SK-N-SH treated with all-trans-retinoic acid at 6 μM for 48 hours (cell line): ENCODE data around the gene PRR13.

Experiments
- ATAC-seq: fragments of 200-7000 bp; cut with Tn5 transposase; 3 replicates; pipeline ENCODE4 v1.9.1; 2020; ENCODE audit warnings: mild to moderate bottlenecking, moderate library complexity
- ARNTL ChIP-seq: fragments of 450-650 bp; formaldehyde crosslinking; IDR thresholded peaks from 2 replicates; pipeline ENCODE4 v1.5.0; 2020; ENCODE audit warnings: low read depth, mild to moderate bottlenecking, moderate library complexity, borderline replicate concordance
- CSDC2 ChIP-seq: fragments of 250-450 bp; sonication (Bioruptor Pico); IDR thresholded peaks from 2 replicates; pipeline ENCODE4 v1.5.0; 2020; ENCODE audit warnings: mild to moderate bottlenecking, moderate library complexity
- ESRRG ChIP-seq: fragments of 250-450 bp; sonication (Bioruptor Pico); IDR thresholded peaks from 2 replicates; pipeline ENCODE4 v1.6.1; 2021; ENCODE audit warnings: mild to moderate bottlenecking
- GLIS3 ChIP-seq: fragments of 250-450 bp; sonication (Bioruptor Pico); IDR thresholded peaks from 2 replicates; pipeline ENCODE4 v1.5.0; 2020; ENCODE audit warnings: mild to moderate bottlenecking, moderate library complexity
- ISL1 ChIP-seq: fragments of 250-450 bp; sonication (Bioruptor Pico); IDR thresholded peaks from 2 replicates; pipeline ENCODE4 v2.1.2; 2022; ENCODE audit warnings: mild to moderate bottlenecking, moderate library complexity
- PATZ1 ChIP-seq: fragments of 250-450 bp; sonication (Bioruptor Pico); IDR thresholded peaks from 2 replicates; pipeline ENCODE4 v1.8.0; 2020; ENCODE audit warnings: mild to moderate bottlenecking, moderate library complexity, borderline replicate concordance
- PPARA ChIP-seq: fragments of 250-450 bp; sonication (Bioruptor Pico); IDR thresholded peaks from 2 replicates; pipeline ENCODE4 v1.5.0; 2020; ENCODE audit warnings: mild to moderate bottlenecking, borderline replicate concordance
- RARB ChIP-seq: fragments of 250-450 bp; sonication (Bioruptor Pico); IDR thresholded peaks from 2 replicates; pipeline ENCODE4 v1.8.0; 2021; ENCODE audit warnings: mild to moderate bottlenecking, moderate library complexity
- SNAI2 ChIP-seq: fragments of 250-450 bp; sonication (Bioruptor Pico); IDR thresholded peaks from 2 replicates; pipeline ENCODE4 v1.5.0; 2020; ENCODE audit warnings: mild to moderate bottlenecking, moderate library complexity
- TCF4 ChIP-seq: fragments of 250-450 bp; sonication (Bioruptor Pico); IDR thresholded peaks from 2 replicates; pipeline ENCODE4 v1.8.0; 2021; ENCODE audit warnings: mild to moderate bottlenecking, moderate library complexity, borderline replicate concordance
- TOX ChIP-seq: fragments of 250-450 bp; sonication (Bioruptor Pico); IDR thresholded peaks from 2 replicates; pipeline ENCODE4 v1.8.0; 2021; ENCODE audit warnings: mild to moderate bottlenecking, moderate library complexity, borderline replicate concordance
- ZFP3 ChIP-seq: fragments of 250-450 bp; sonication (Bioruptor Pico); IDR thresholded peaks from 2 replicates; pipeline ENCODE4 v1.5.0; 2020; ENCODE audit warnings: mild to moderate bottlenecking, moderate library complexity
- ZFP30 ChIP-seq: fragments of 450-650 bp; formaldehyde crosslinking; IDR thresholded peaks from 2 replicates; pipeline ENCODE4 v1.5.0; 2022; ENCODE audit warnings: mild to moderate bottlenecking, moderate library complexity
- ZNF565 ChIP-seq: fragments of 450-650 bp; formaldehyde crosslinking; conservative IDR thresholded peaks from 2 replicates; pipeline ENCODE4 v1.5.0; 2020; ENCODE audit warnings: low read depth, mild to moderate bottlenecking, moderate library complexity
- ZNF70 ChIP-seq: fragments of 450-650 bp; formaldehyde crosslinking; IDR thresholded peaks from 2 replicates; pipeline ENCODE4 v1.5.0; 2020; ENCODE audit warnings: mild to moderate bottlenecking, moderate library complexity
- ZNF8 ChIP-seq: fragments of 450-650 bp; formaldehyde crosslinking; IDR thresholded peaks from 2 replicates; pipeline ENCODE4 v1.5.0; 2020; ENCODE audit warnings: mild to moderate bottlenecking, moderate library complexity
- TF ChIP-seq, protein P1 (sequence below): fragments of 250-450 bp; sonication (Bioruptor Pico); IDR thresholded peaks from 2 replicates; pipeline ENCODE4 v1.5.1; 2021; ENCODE audit warnings: mild to moderate bottlenecking, moderate library complexity
- TF ChIP-seq, protein P2 (sequence below): fragments of 250-450 bp; sonication (Bioruptor Pico); IDR thresholded peaks from 2 replicates; pipeline ENCODE4 v1.5.0; 2020; ENCODE audit warnings: mild to moderate bottlenecking, moderate library complexity
- TF ChIP-seq, protein P3 (sequence below): fragments of 250-450 bp; sonication (Bioruptor Pico); IDR thresholded peaks from 2 replicates; pipeline ENCODE4 v1.5.1; 2020; ENCODE audit warnings: low read depth, mild to moderate bottlenecking, moderate library complexity
- TF ChIP-seq, protein P4 (sequence below): fragments of 250-450 bp; sonication (Bioruptor Pico); IDR thresholded peaks from 2 replicates; pipeline ENCODE4 v1.8.0; 2021; ENCODE audit warnings: low read depth, mild to moderate bottlenecking, moderate library complexity, borderline replicate concordance

Gene PRR13

GRCh38 chr12:53464685-53465418 lies 23.3 kb downstream of the PRR13 start:
- TF ChIP-seq ZNF70 (CRISPR knock-in tag) (no peak), PATZ1 (CRISPR knock-in tag) (no peak), ZFP3 (CRISPR knock-in tag) (no peak), SNAI2 (no peak), ISL1 (CRISPR knock-in tag) (no peak), PPARA (no peak), ESRRG (CRISPR knock-in tag) (no peak)
- TF ChIP-seq, protein P1, sequence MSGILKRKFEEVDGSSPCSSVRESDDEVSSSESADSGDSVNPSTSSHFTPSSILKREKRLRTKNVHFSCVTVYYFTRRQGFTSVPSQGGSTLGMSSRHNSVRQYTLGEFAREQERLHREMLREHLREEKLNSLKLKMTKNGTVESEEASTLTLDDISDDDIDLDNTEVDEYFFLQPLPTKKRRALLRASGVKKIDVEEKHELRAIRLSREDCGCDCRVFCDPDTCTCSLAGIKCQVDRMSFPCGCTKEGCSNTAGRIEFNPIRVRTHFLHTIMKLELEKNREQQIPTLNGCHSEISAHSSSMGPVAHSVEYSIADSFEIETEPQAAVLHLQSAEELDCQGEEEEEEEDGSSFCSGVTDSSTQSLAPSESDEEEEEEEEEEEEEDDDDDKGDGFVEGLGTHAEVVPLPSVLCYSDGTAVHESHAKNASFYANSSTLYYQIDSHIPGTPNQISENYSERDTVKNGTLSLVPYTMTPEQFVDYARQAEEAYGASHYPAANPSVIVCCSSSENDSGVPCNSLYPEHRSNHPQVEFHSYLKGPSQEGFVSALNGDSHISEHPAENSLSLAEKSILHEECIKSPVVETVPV (CRISPR knock-in tag), result no peak
- TF ChIP-seq, protein P2, sequence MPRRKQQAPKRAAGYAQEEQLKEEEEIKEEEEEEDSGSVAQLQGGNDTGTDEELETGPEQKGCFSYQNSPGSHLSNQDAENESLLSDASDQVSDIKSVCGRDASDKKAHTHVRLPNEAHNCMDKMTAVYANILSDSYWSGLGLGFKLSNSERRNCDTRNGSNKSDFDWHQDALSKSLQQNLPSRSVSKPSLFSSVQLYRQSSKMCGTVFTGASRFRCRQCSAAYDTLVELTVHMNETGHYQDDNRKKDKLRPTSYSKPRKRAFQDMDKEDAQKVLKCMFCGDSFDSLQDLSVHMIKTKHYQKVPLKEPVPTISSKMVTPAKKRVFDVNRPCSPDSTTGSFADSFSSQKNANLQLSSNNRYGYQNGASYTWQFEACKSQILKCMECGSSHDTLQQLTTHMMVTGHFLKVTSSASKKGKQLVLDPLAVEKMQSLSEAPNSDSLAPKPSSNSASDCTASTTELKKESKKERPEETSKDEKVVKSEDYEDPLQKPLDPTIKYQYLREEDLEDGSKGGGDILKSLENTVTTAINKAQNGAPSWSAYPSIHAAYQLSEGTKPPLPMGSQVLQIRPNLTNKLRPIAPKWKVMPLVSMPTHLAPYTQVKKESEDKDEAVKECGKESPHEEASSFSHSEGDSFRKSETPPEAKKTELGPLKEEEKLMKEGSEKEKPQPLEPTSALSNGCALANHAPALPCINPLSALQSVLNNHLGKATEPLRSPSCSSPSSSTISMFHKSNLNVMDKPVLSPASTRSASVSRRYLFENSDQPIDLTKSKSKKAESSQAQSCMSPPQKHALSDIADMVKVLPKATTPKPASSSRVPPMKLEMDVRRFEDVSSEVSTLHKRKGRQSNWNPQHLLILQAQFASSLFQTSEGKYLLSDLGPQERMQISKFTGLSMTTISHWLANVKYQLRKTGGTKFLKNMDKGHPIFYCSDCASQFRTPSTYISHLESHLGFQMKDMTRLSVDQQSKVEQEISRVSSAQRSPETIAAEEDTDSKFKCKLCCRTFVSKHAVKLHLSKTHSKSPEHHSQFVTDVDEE (CRISPR knock-in tag), result no peak
- TF ChIP-seq, protein P3, sequence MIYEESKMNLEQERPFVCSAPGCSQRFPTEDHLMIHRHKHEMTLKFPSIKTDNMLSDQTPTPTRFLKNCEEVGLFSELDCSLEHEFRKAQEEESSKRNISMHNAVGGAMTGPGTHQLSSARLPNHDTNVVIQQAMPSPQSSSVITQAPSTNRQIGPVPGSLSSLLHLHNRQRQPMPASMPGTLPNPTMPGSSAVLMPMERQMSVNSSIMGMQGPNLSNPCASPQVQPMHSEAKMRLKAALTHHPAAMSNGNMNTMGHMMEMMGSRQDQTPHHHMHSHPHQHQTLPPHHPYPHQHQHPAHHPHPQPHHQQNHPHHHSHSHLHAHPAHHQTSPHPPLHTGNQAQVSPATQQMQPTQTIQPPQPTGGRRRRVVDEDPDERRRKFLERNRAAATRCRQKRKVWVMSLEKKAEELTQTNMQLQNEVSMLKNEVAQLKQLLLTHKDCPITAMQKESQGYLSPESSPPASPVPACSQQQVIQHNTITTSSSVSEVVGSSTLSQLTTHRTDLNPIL (CRISPR knock-in tag), result no peak
- peak; percentile 10; the same call in 2 of the 3 replicates for ATAC-seq

DNA sequence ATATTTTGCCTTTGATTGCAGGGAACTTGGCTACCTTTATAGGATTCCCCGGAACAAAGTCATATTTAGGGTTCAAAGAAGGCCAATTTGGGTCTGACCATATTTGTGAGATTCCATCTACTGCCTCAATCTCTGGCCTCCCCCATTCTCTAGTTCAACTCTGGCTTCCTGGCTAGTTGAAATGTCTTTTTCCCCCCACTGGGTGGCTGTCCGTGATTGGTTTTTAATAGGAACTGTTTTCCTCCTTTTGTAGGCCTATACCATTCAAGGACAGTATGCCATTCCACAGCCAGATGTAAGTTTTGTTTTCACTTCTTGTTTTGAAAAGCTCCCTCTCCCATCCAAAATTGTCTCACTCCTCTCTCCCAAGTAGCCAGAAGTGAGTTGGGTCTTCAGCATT lies 24.1 kb downstream of the PRR13 start:
- ATAC-seq, result peak; percentile 9; the same call in 2 of the 3 replicates
- TF ChIP-seq ZFP30 (CRISPR knock-in tag), result no peak

GRCh38 chr12:53466640-53467039 lies 25.1 kb downstream of the PRR13 start:
- no peak for TF ChIP-seq CSDC2
- TF ChIP-seq, all 23 proteins: peak for 0
- ATAC-seq, result no peak

GRCh38 chr12:53467082-53467481 lies 25.5 kb downstream of the PRR13 start:
- no peak for TF ChIP-seq ZNF8 (CRISPR knock-in tag)
- ATAC-seq, result no peak

- TF ChIP-seq, protein P4, sequence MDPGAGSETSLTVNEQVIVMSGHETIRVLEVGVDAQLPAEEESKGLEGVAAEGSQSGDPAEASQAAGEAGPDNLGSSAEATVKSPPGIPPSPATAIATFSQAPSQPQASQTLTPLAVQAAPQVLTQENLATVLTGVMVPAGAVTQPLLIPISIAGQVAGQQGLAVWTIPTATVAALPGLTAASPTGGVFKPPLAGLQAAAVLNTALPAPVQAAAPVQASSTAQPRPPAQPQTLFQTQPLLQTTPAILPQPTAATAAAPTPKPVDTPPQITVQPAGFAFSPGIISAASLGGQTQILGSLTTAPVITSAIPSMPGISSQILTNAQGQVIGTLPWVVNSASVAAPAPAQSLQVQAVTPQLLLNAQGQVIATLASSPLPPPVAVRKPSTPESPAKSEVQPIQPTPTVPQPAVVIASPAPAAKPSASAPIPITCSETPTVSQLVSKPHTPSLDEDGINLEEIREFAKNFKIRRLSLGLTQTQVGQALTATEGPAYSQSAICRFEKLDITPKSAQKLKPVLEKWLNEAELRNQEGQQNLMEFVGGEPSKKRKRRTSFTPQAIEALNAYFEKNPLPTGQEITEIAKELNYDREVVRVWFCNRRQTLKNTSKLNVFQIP, result no peak
- TF ChIP-seq SNAI2 (no peak), TOX (CRISPR knock-in tag) (no peak), TCF4 (CRISPR knock-in tag) (no peak), PATZ1 (CRISPR knock-in tag) (no peak), ARNTL (no peak), PPARA (no peak), ZFP30 (CRISPR knock-in tag) (no peak), ZNF565 (CRISPR knock-in tag) (no peak), RARB (no peak), ISL1 (CRISPR knock-in tag) (no peak), GLIS3 (CRISPR knock-in tag) (no peak), ZNF8 (CRISPR knock-in tag) (no peak)
- TF ChIP-seq, protein P1 (CRISPR knock-in tag), result no peak
- TF ChIP-seq, all 23 proteins: peak for 0
- no peak for ATAC-seq
Observed at GRCh38 chr12:53467880-53468279, 26.3 kb downstream of the PRR13 start.
